K562 (cell line): ENCODE data around the gene SOS1. TPM values are rescaled to one million over a fixed set of nuclear protein-coding genes. Genes with fewer than 3 reads are reported as not detected.

Source experiments
- CBX2 ChIP-seq: fragments of 200-600 bp; sonication (generic); IDR thresholded peaks from one replicate; pipeline ENCODE4 v1.6.1; 2012; ENCODE audit warnings: mild to moderate bottlenecking, low read length, inconsistent platforms; ENCODE audit not compliant: insufficient read depth, poor library complexity, severe bottlenecking
- CREM ChIP-seq: IDR thresholded peaks from 2 replicates; pipeline ENCODE4 v1.6.1; 2014; ENCODE audit warnings: antibody characterized with exemption, low read depth
- CSDE1 ChIP-seq, 2 experiments: fragments of 450-650 bp; IDR thresholded peaks; 2 replicates each; pipeline ENCODE4 v1.6.1; 2016; ENCODE audit warnings: mild to moderate bottlenecking in 1 of 2
- DNMT1 ChIP-seq: fragments of 450-650 bp; IDR thresholded peaks from 2 replicates; pipeline ENCODE4 v1.6.1; 2016; ENCODE audit warnings: antibody characterized with exemption, mild to moderate bottlenecking
- ELF1 ChIP-seq: fragments of 200-800 bp; sonication (Bioruptor generic); IDR thresholded peaks from 2 replicates; pipeline ENCODE4 v1.6.1; 2016; ENCODE audit warnings: missing genetic modification characterization, missing compliant biosample characterization
- HDAC3 ChIP-seq: fragments of 450-650 bp; IDR thresholded peaks from 2 replicates; pipeline ENCODE4 v1.6.1; 2018; ENCODE audit warnings: borderline replicate concordance, mild to moderate bottlenecking, moderate library complexity; ENCODE audit not compliant: partially characterized antibody
- NFRKB ChIP-seq: fragments of 450-650 bp; IDR thresholded peaks from 2 replicates; pipeline ENCODE4 v1.6.1; 2016; ENCODE audit warnings: low read depth
- NR2F6 ChIP-seq: fragments of 450-650 bp; formaldehyde crosslinking; IDR thresholded peaks from 2 replicates; pipeline ENCODE4 v1.4.0; 2020; ENCODE audit warnings: mild to moderate bottlenecking
- SETDB1 ChIP-seq: IDR thresholded peaks from one replicate; pipeline ENCODE4 v1.6.1; 2012; ENCODE audit warnings: low read length, control low read depth, inconsistent platforms
- SP2 ChIP-seq: IDR thresholded peaks from 2 replicates; pipeline ENCODE4 v1.6.1; 2011; ENCODE audit warnings: mild to moderate bottlenecking, low read depth, low read length, moderate library complexity; ENCODE audit not compliant: poor library complexity, severe bottlenecking; ENCODE audit errors: extremely low read depth
- SRF ChIP-seq, 2 experiments: fragments of 250-450, 450-650 bp in 1 of 2; sonication (Bioruptor Pico) in 1 of 2; sonication (generic) in 1 of 2; formaldehyde crosslinking; IDR thresholded peaks; 2 replicates each; pipeline versions ENCODE4 v1.5.0 to v1.5.1; 2020 to 2022; ENCODE audit warnings: mild to moderate bottlenecking in 1 of 2, missing genetic modification reagents in 1 of 2
- ZNF311 ChIP-seq: fragments of 250-450 bp; sonication (Bioruptor Pico); IDR thresholded peaks from 2 replicates; pipeline ENCODE4 v1.4.0; 2020; ENCODE audit warnings: mild to moderate bottlenecking, moderate library complexity
- polyA plus RNA-seq, 8 experiments: library from polyadenylated mRNA; depleted of rRNA in 4 of 8; stranded (reverse) in 5 of 8; unstranded in 3 of 8; fragments of >200 nt; fragmentation: Nextera tagmentation in 2 of 8; fragmentation: Illumina TruSeq in 1 of 8; extraction: Ambion mirVana in 2 of 8; extraction: Trizol in 1 of 8; gene quantifications; 2 replicates each; pipeline versions ENCODE4 v1.2.1 to v1.2.3, GENCODE V29; 2011 to 2014; ENCODE audit warnings: inconsistent platforms in 1 of 8, missing spikeins in 1 of 8
- total RNA-seq, 7 experiments: library from RNA; depleted of rRNA in 6 of 7; stranded (reverse); fragments of >200 nt in 6 of 7; fragmentation: Illumina TruSeq in 2 of 7; extraction: Trizol in 2 of 7; gene quantifications; 2 replicates each; pipeline versions ENCODE4 v1.2.1 to v1.2.3, GENCODE V29; 2011 to 2021; ENCODE audit warnings: low replicate concordance in 1 of 7
- TF ChIP-seq, protein P1 (sequence below): sonication (generic); formaldehyde crosslinking; IDR thresholded peaks from 2 replicates; pipeline ENCODE4 v1.8.0; 2023; ENCODE audit warnings: missing genetic modification reagents, mild to moderate bottlenecking, borderline replicate concordance
- TF ChIP-seq, protein P2 (sequence below): fragments of 250-450 bp; sonication (Bioruptor Pico); IDR thresholded peaks from 2 replicates; pipeline ENCODE4 v1.8.0; 2022; ENCODE audit warnings: inconsistent platforms, mild to moderate bottlenecking, moderate library complexity, borderline replicate concordance
- TF ChIP-seq, protein P3 (sequence below): fragments of 450-650 bp; IDR thresholded peaks from 2 replicates; pipeline ENCODE4 v1.6.1; 2018; ENCODE audit warnings: mild to moderate bottlenecking, low read depth; ENCODE audit not compliant: partially characterized antibody
- TF ChIP-seq, protein P4 (sequence below): sonication (generic); formaldehyde crosslinking; IDR thresholded peaks from 2 replicates; pipeline ENCODE4 v1.8.0; 2022; ENCODE audit warnings: missing genetic modification reagents, mild to moderate bottlenecking, borderline replicate concordance

Gene SOS1
- total and polyA plus RNA-seq, 9 of the 15 experiments (the other 6 are each of a cell fraction or from before 2014, with no cell fraction given): 2.5 to 27.1 (median 16.3) TPM

DNA sequence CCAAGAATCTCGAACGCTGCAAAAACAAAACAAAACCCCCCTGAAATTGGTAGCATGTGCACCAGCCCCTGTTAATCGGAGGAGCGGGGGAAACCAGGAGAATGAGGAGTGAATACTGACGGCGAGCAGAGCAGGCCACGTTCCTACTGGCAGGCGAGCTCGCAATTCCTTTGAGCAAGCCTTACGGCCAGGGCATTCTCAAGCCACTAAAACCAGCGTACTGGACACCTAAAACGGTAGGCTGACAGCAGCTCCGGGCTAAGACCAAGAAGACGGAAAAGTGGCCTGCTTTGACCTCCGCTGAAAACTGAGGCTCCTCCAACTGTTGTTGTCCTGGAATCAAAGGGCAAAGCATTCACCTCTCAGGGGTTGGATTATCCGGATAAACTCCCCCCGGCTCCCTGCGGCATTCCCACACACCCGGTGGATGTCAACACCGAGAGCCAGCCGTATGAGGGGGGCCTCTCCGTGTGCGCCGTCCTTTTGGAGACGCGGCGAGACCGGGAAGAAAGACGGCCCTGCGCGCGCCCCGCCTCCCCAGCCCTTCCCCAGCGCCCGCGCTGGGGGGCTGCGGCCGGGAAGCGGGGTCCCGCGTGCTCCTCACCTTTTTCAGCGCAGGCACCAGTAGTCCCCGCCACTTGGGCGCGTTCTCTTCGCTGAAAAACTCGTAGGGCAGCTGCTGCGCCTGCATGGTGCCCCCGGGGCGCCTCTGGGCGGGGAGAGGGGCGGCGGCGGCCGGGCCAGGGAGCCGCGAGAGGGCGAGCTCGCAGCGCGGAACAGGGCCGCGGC lies 925 bp downstream of the SOS1 start (continued):
- TF ChIP-seq, protein P1, sequence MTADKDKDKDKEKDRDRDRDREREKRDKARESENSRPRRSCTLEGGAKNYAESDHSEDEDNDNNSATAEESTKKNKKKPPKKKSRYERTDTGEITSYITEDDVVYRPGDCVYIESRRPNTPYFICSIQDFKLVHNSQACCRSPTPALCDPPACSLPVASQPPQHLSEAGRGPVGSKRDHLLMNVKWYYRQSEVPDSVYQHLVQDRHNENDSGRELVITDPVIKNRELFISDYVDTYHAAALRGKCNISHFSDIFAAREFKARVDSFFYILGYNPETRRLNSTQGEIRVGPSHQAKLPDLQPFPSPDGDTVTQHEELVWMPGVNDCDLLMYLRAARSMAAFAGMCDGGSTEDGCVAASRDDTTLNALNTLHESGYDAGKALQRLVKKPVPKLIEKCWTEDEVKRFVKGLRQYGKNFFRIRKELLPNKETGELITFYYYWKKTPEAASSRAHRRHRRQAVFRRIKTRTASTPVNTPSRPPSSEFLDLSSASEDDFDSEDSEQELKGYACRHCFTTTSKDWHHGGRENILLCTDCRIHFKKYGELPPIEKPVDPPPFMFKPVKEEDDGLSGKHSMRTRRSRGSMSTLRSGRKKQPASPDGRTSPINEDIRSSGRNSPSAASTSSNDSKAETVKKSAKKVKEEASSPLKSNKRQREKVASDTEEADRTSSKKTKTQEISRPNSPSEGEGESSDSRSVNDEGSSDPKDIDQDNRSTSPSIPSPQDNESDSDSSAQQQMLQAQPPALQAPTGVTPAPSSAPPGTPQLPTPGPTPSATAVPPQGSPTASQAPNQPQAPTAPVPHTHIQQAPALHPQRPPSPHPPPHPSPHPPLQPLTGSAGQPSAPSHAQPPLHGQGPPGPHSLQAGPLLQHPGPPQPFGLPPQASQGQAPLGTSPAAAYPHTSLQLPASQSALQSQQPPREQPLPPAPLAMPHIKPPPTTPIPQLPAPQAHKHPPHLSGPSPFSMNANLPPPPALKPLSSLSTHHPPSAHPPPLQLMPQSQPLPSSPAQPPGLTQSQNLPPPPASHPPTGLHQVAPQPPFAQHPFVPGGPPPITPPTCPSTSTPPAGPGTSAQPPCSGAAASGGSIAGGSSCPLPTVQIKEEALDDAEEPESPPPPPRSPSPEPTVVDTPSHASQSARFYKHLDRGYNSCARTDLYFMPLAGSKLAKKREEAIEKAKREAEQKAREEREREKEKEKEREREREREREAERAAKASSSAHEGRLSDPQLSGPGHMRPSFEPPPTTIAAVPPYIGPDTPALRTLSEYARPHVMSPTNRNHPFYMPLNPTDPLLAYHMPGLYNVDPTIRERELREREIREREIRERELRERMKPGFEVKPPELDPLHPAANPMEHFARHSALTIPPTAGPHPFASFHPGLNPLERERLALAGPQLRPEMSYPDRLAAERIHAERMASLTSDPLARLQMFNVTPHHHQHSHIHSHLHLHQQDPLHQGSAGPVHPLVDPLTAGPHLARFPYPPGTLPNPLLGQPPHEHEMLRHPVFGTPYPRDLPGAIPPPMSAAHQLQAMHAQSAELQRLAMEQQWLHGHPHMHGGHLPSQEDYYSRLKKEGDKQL (CRISPR knock-in tag): no peak
- TF ChIP-seq NFRKB: no peak
- TF ChIP-seq, protein P2, sequence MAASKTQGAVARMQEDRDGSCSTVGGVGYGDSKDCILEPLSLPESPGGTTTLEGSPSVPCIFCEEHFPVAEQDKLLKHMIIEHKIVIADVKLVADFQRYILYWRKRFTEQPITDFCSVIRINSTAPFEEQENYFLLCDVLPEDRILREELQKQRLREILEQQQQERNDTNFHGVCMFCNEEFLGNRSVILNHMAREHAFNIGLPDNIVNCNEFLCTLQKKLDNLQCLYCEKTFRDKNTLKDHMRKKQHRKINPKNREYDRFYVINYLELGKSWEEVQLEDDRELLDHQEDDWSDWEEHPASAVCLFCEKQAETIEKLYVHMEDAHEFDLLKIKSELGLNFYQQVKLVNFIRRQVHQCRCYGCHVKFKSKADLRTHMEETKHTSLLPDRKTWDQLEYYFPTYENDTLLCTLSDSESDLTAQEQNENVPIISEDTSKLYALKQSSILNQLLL (CRISPR knock-in tag): no peak
- TF ChIP-seq CREM: no peak
- no peak for TF ChIP-seq ELF1 (tag)
- no peak for TF ChIP-seq NR2F6 (CRISPR knock-in tag)
- TF ChIP-seq DNMT1: no peak
- TF ChIP-seq, protein P3, sequence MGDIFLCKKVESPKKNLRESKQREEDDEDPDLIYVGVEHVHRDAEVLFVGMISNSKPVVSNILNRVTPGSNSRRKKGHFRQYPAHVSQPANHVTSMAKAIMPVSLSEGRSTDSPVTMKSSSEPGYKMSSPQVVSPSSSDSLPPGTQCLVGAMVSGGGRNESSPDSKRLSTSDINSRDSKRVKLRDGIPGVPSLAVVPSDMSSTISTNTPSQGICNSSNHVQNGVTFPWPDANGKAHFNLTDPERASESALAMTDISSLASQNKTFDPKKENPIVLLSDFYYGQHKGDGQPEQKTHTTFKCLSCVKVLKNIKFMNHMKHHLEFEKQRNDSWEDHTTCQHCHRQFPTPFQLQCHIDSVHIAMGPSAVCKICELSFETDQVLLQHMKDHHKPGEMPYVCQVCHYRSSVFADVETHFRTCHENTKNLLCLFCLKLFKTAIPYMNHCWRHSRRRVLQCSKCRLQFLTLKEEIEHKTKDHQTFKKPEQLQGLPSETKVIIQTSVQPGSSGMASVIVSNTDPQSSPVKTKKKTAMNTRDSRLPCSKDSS: no peak
- no peak for TF ChIP-seq SP2
- TF ChIP-seq ZNF311 (CRISPR knock-in tag): no peak
- no peak for TF ChIP-seq SRF (CRISPR knock-in tag; IDR thresholded peaks at IDR 0.05)
- TF ChIP-seq, protein P4, sequence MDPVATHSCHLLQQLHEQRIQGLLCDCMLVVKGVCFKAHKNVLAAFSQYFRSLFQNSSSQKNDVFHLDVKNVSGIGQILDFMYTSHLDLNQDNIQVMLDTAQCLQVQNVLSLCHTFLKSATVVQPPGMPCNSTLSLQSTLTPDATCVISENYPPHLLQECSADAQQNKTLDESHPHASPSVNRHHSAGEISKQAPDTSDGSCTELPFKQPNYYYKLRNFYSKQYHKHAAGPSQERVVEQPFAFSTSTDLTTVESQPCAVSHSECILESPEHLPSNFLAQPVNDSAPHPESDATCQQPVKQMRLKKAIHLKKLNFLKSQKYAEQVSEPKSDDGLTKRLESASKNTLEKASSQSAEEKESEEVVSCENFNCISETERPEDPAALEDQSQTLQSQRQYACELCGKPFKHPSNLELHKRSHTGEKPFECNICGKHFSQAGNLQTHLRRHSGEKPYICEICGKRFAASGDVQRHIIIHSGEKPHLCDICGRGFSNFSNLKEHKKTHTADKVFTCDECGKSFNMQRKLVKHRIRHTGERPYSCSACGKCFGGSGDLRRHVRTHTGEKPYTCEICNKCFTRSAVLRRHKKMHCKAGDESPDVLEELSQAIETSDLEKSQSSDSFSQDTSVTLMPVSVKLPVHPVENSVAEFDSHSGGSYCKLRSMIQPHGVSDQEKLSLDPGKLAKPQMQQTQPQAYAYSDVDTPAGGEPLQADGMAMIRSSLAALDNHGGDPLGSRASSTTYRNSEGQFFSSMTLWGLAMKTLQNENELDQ: no peak
- TF ChIP-seq HDAC3: no peak
- TF ChIP-seq SETDB1: no peak
- TF ChIP-seq CSDE1 (IDR thresholded peaks at IDR 0.05): no peak
- no peak for TF ChIP-seq CBX2
